H9 (cell line): ENCODE data around the gene GCNT2. TPM values are rescaled to one million over a fixed set of nuclear protein-coding genes. Genes with fewer than 3 reads are reported as not detected.

Experiments
- DNase-seq: peaks from one replicate; pipeline ENCODE4 v3.0.0-alpha.2; 2017
- H2AFZ ChIP-seq: one replicate; pipeline ENCODE4 v1.6.1; 2013; ENCODE audit warnings: mild to moderate bottlenecking, low read length, control low read depth, moderate library complexity
- H2AK5ac ChIP-seq: 2 replicates; pipeline ENCODE4 v1.6.1; 2013; ENCODE audit warnings: low read length, control low read depth, mixed read lengths; ENCODE audit not compliant: insufficient read length
- H2BK120ac ChIP-seq: one replicate; pipeline ENCODE4 v1.6.1; 2013; ENCODE audit warnings: low read depth, mild to moderate bottlenecking, low read length, control low read depth, inconsistent platforms; ENCODE audit not compliant: poor library complexity, severe bottlenecking
- H2BK12ac ChIP-seq: 2 replicates; pipeline ENCODE4 v1.6.1; 2013; ENCODE audit warnings: low read length, control low read depth, mixed read lengths, low read depth; ENCODE audit not compliant: insufficient read length
- H2BK15ac ChIP-seq: 2 replicates; pipeline ENCODE4 v1.6.1; 2013; ENCODE audit warnings: low read depth, low read length, control low read depth
- H2BK20ac ChIP-seq: one replicate; pipeline ENCODE4 v1.6.1; 2013; ENCODE audit warnings: low read depth, mild to moderate bottlenecking, low read length, control low read depth, inconsistent platforms; ENCODE audit not compliant: poor library complexity, severe bottlenecking
- H2BK5ac ChIP-seq: 2 replicates; pipeline ENCODE4 v1.6.1; 2013; ENCODE audit warnings: low read length, control low read depth, mixed read lengths; ENCODE audit not compliant: insufficient read length
- H3K14ac ChIP-seq: 2 replicates; pipeline ENCODE4 v1.6.1; 2013; ENCODE audit warnings: low read length, control low read depth; ENCODE audit not compliant: insufficient read depth
- H3K18ac ChIP-seq: 2 replicates; pipeline ENCODE4 v1.6.1; 2013; ENCODE audit warnings: low read depth, mild to moderate bottlenecking, mixed read lengths, low read length, control low read depth; ENCODE audit not compliant: insufficient read length
- H3K23ac ChIP-seq: 2 replicates; pipeline ENCODE4 v1.6.1; 2013; ENCODE audit warnings: low read length, control low read depth, mixed read lengths, low read depth; ENCODE audit not compliant: insufficient read length
- H3K23me2 ChIP-seq: 2 replicates; pipeline ENCODE4 v1.6.1; 2013; ENCODE audit warnings: low read depth, mild to moderate bottlenecking, mixed read lengths, low read length, control low read depth; ENCODE audit not compliant: insufficient read length, poor library complexity, severe bottlenecking
- H3K27ac ChIP-seq: 2 replicates; pipeline ENCODE4 v1.5.1; 2013; ENCODE audit warnings: low read length, control low read depth, mixed read lengths, low read depth; ENCODE audit not compliant: insufficient read length
- H3K27me3 ChIP-seq: 2 replicates; pipeline ENCODE4 v1.6.1; 2013; ENCODE audit warnings: low read length, control low read depth, inconsistent platforms; ENCODE audit not compliant: insufficient read depth
- H3K4ac ChIP-seq: 2 replicates; pipeline ENCODE4 v1.6.1; 2013; ENCODE audit warnings: low read depth, mild to moderate bottlenecking, control low read depth, inconsistent platforms, low read length, moderate library complexity
- H3K4me1 ChIP-seq: 2 replicates; pipeline ENCODE4 v1.6.1; 2013; ENCODE audit warnings: low read length, control low read depth, inconsistent platforms; ENCODE audit not compliant: insufficient read depth
- H3K4me2 ChIP-seq: 2 replicates; pipeline ENCODE4 v1.6.1; 2013; ENCODE audit warnings: low read length, control low read depth, mixed read lengths; ENCODE audit not compliant: insufficient read length, insufficient read depth
- H3K56ac ChIP-seq: 2 replicates; pipeline ENCODE4 v1.6.1; 2013; ENCODE audit warnings: low read depth, mild to moderate bottlenecking, mixed read lengths, low read length, control low read depth; ENCODE audit not compliant: insufficient read length
- H3K79me1 ChIP-seq: 2 replicates; pipeline ENCODE4 v1.6.1; 2013; ENCODE audit warnings: low read depth, mild to moderate bottlenecking, moderate library complexity, low read length, control low read depth, inconsistent platforms; ENCODE audit not compliant: insufficient read depth, poor library complexity, severe bottlenecking
- H3K79me2 ChIP-seq: 2 replicates; pipeline ENCODE4 v1.6.1; 2013; ENCODE audit warnings: low read length, control low read depth, inconsistent platforms; ENCODE audit not compliant: insufficient read depth
- H3K9ac ChIP-seq: 2 replicates; pipeline ENCODE4 v1.6.1; 2013; ENCODE audit warnings: low read length, control low read depth, mixed read lengths; ENCODE audit not compliant: insufficient read length; ENCODE audit errors: extremely low read depth
- H3K9me3 ChIP-seq: one replicate; pipeline ENCODE4 v1.6.1; 2013; ENCODE audit warnings: low read depth, low read length, inconsistent platforms; ENCODE audit not compliant: control insufficient read depth
- H3T11ph ChIP-seq: one replicate; pipeline ENCODE4 v1.6.1; 2013; ENCODE audit warnings: mild to moderate bottlenecking, low read length, control low read depth, inconsistent platforms
- H4K20me1 ChIP-seq: one replicate; pipeline ENCODE4 v1.6.1; 2013; ENCODE audit not compliant: control insufficient read depth, insufficient read length, insufficient read depth
- H4K5ac ChIP-seq: 2 replicates; pipeline ENCODE4 v1.6.1; 2013; ENCODE audit warnings: low read depth, mild to moderate bottlenecking, mixed read lengths, low read length, control low read depth; ENCODE audit not compliant: insufficient read length
- H4K8ac ChIP-seq: replicated peaks from 2 replicates; pipeline ENCODE4 v1.6.1; 2013; ENCODE audit warnings: low read length, control low read depth, mixed read lengths, low read depth; ENCODE audit not compliant: insufficient read length
- H4K91ac ChIP-seq: 2 replicates; pipeline ENCODE4 v1.6.1; 2013; ENCODE audit warnings: low read depth, mild to moderate bottlenecking, moderate library complexity, mixed read lengths, low read length, control low read depth; ENCODE audit not compliant: insufficient read length
- H3K27ac Mint-ChIP-seq, 3 experiments: 2 replicates in 2 of 3; 3 replicates in 1 of 3; pipeline ENCODE4 v1.8.0; 2020 to 2021; ENCODE audit warnings: mixed read lengths in 3 of 3, mild to moderate bottlenecking in 1 of 3, moderate library complexity in 1 of 3
- H3K27me3 Mint-ChIP-seq: 2 replicates; pipeline ENCODE4 v1.8.0; 2021; ENCODE audit warnings: low read depth, mild to moderate bottlenecking, moderate library complexity, mixed read lengths
- H3K36me3 Mint-ChIP-seq, 3 experiments: 2 replicates in 2 of 3; 3 replicates in 1 of 3; pipeline ENCODE4 v1.8.0; 2020 to 2021; ENCODE audit warnings: low read depth in 3 of 3, mixed read lengths in 3 of 3; ENCODE audit not compliant: insufficient read depth in 1 of 3
- H3K4me1 Mint-ChIP-seq, 2 experiments: 2 replicates each; pipeline ENCODE4 v1.8.0; 2020; ENCODE audit warnings: mixed read lengths in 2 of 2
- H3K4me3 Mint-ChIP-seq, 2 experiments: 2 replicates in 1 of 2; 3 replicates in 1 of 2; pipeline ENCODE4 v1.8.0; 2020 to 2021; ENCODE audit warnings: mild to moderate bottlenecking in 2 of 2, mixed read lengths in 2 of 2, moderate library complexity in 1 of 2
- H3K9me3 Mint-ChIP-seq, 2 experiments: 2 replicates in 1 of 2; 3 replicates in 1 of 2; pipeline ENCODE4 v1.8.0; 2020; ENCODE audit warnings: mild to moderate bottlenecking in 2 of 2, mixed read lengths in 2 of 2, moderate library complexity in 1 of 2
- WGBS: extraction: QIAGEN DNeasy Blood & Tissue Kit; methylation state at CpG from one replicate; pipeline ENCODE4 v1.1.7; 2013; ENCODE audit warnings: missing lambda C conversion rate, low lambda C conversion rate, mixed read lengths; ENCODE audit not compliant: insufficient read length; ENCODE audit errors: extremely low coverage; 5-methylcytosine and 5-hydroxymethylcytosine counted together
- total RNA-seq: library from RNA; stranded (reverse); gene quantifications from 2 replicates; pipeline ENCODE4 v1.2.1, GENCODE V29; 2021
- TF ChIP-seq, protein P1 (sequence below): fragments of 200-600 bp; sonication (generic); conservative IDR thresholded peaks from 3 replicates; pipeline ENCODE4 v1.8.0; 2021; ENCODE audit warnings: antibody characterized with exemption, mild to moderate bottlenecking

GCNT2 gene
- total RNA-seq, 1 experiment from 2014 or later, result 41.7 TPM

DNA sequence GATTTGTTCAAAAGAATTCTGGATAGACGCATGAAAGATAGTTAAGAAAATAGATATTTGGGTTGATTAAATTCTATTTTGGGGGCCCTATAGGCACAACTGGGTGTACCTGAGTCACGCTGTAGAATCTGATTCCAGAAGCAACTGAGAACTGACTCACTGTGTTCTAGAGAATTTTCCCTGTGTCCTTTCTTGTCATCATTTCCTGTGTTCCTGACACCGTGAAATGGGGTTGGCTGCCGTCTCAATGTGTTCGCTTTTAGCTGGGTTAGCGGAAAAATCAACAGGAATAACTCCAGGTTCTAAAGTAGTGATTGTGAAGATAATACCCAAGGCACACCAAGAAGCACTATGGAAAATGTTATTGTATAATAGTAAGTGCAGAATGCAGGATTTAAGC, 5.0 kb downstream of the GCNT2 start:
- H3K4me1 ChIP-seq, result peaks cover 9% of the 10 kb centered on the region; the same call in 1 of the 2 replicates
- no peak overlapping the region for H3K4me2 ChIP-seq
- no peak overlapping the region for H3K18ac ChIP-seq
- Mint-ChIP-seq H3K27me3 (no peaks in the 10 kb centered on the region), H3K4me1 (peaks cover 28 to 35% of the 10 kb centered on the region in 2 experiments), H3K27ac (no peak overlapping the region), H3K4me3 (no peak overlapping the region), H3K36me3 (no peaks in the 10 kb centered on the region), H3K9me3 (no peaks in the 10 kb centered on the region)
- no peak overlapping the region for H2BK5ac ChIP-seq
- no peak overlapping the region for H2BK120ac ChIP-seq
- H3K23me2 ChIP-seq, result no peaks in the 10 kb centered on the region
- H2AFZ ChIP-seq, result no peak overlapping the region
- no peak overlapping the region for H3K9ac ChIP-seq
- H4K91ac ChIP-seq, result no peak overlapping the region
- peak; percentile 12 for DNase-seq
- WGBS, result 100% methylated on average over 1 of the region's 6 CpGs
- no peak overlapping the region for H2AK5ac ChIP-seq
- H2BK12ac ChIP-seq, result no peak overlapping the region
- H3K23ac ChIP-seq, result no peak overlapping the region
- no peak overlapping the region for H4K5ac ChIP-seq
- no peaks in the 10 kb centered on the region for H3K79me2 ChIP-seq
- no peak overlapping the region for H3K56ac ChIP-seq
- H3K27ac ChIP-seq, result no peak overlapping the region
- TF ChIP-seq, protein P1, sequence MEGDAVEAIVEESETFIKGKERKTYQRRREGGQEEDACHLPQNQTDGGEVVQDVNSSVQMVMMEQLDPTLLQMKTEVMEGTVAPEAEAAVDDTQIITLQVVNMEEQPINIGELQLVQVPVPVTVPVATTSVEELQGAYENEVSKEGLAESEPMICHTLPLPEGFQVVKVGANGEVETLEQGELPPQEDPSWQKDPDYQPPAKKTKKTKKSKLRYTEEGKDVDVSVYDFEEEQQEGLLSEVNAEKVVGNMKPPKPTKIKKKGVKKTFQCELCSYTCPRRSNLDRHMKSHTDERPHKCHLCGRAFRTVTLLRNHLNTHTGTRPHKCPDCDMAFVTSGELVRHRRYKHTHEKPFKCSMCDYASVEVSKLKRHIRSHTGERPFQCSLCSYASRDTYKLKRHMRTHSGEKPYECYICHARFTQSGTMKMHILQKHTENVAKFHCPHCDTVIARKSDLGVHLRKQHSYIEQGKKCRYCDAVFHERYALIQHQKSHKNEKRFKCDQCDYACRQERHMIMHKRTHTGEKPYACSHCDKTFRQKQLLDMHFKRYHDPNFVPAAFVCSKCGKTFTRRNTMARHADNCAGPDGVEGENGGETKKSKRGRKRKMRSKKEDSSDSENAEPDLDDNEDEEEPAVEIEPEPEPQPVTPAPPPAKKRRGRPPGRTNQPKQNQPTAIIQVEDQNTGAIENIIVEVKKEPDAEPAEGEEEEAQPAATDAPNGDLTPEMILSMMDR, result no peak
- H3K79me1 ChIP-seq, result no peaks in the 10 kb centered on the region
- H4K20me1 ChIP-seq, result no peaks in the 10 kb centered on the region
- H3K9me3 ChIP-seq, result no peaks in the 10 kb centered on the region
- H3T11ph ChIP-seq, result no peak overlapping the region
- H3K4ac ChIP-seq, result no peak overlapping the region
- no peak overlapping the region for H2BK15ac ChIP-seq
- H3K14ac ChIP-seq, result no peak overlapping the region
- H3K27me3 ChIP-seq, result no peaks in the 10 kb centered on the region
- no peak overlapping the region for H4K8ac ChIP-seq
- no peak overlapping the region for H2BK20ac ChIP-seq
